Measurements from ENCODE around the gene DRICH1. TPM values are rescaled to one million over a fixed set of nuclear protein-coding genes. Genes with fewer than 3 reads are reported as not detected.
"Not testable (repeated sequence)": the region's sequence is repeated elsewhere in the genome, so short reads cannot be mapped to it uniquely, and the experiment has no call there.

Gene DRICH1
- polyA plus RNA-seq, 3 donors: 2.3 to 4.8 (median 2.5) TPM

GRCh38 chr22:23598805-23599518, 33.2 kb downstream of the DRICH1 start:
- no peak for DNase-seq

- DNase-seq: not testable (repeated sequence)
Observed at GRCh38 chr22:23597576-23598268, 34.4 kb downstream of the DRICH1 start.

- DNase-seq: not testable (repeated sequence)
Observed at GRCh38 chr22:23595904-23596303, 36.2 kb downstream of the DRICH1 start.

- no peak for DNase-seq
Observed at GRCh38 chr22:23591846-23592245, 40.3 kb downstream of the DRICH1 start.

GRCh38 chr22:23591201-23591791, 40.8 kb downstream of the DRICH1 start:
- peak; percentile 35 for DNase-seq

- DNase-seq: no peak
Observed at GRCh38 chr22:23583836-23584235, 48.3 kb downstream of the DRICH1 start.

- DNase-seq: no peak
Observed at GRCh38 chr22:23583153-23583552, 49.0 kb downstream of the DRICH1 start.

GRCh38 chr22:23581260-23581650, 50.9 kb downstream of the DRICH1 start:
- no peak for DNase-seq

GRCh38 chr22:23580576-23581259, 51.4 kb downstream of the DRICH1 start:
- no peak for DNase-seq

- no peak for DNase-seq
Observed at GRCh38 chr22:23579870-23580575, 52.1 kb downstream of the DRICH1 start, which contains the start of gene IGLL1. IGLL1 (minus strand) TSS chr22:23580290; CDS start chr22:23580190, 100 bp downstream.

- DNase-seq: no peak
Observed at GRCh38 chr22:23579280-23579679, 52.8 kb downstream of the DRICH1 start.

GRCh38 chr22:23578306-23578705, 53.8 kb downstream of the DRICH1 start:
- DNase-seq: no peak

GRCh38 chr22:23576681-23577080, 55.4 kb downstream of the DRICH1 start:
- DNase-seq: no peak

GRCh38 chr22:23575601-23576000, 56.5 kb downstream of the DRICH1 start:
- no peak for DNase-seq

GRCh38 chr22:23574877-23575276, 57.2 kb downstream of the DRICH1 start:
- DNase-seq: no peak

- DNase-seq: no peak
Observed at GRCh38 chr22:23574371-23574811, 57.7 kb downstream of the DRICH1 start.

GRCh38 chr22:23573701-23574235, 58.4 kb downstream of the DRICH1 start:
- DNase-seq: not testable (repeated sequence)

GRCh38 chr22:23573106-23573505, 59.0 kb downstream of the DRICH1 start:
- not testable (repeated sequence) for DNase-seq

GRCh38 chr22:23571486-23571885, 60.6 kb downstream of the DRICH1 start:
- no peak for DNase-seq

GRCh38 chr22:23570681-23571080, 61.4 kb downstream of the DRICH1 start:
- DNase-seq: no peak

GRCh38 chr22:23569716-23570115, 62.4 kb downstream of the DRICH1 start:
- DNase-seq: no peak
